22Rv1 (cell line): ENCODE measurements around the gene WFDC2.

Source experiments
- CTCF ChIP-seq: fragments of 450-650 bp; IDR thresholded peaks from 2 replicates; pipeline ENCODE4 v1.5.1; 2017; ENCODE audit warnings: mild to moderate bottlenecking
- ZFX ChIP-seq: fragments of 450-650 bp; IDR thresholded peaks from 2 replicates; pipeline ENCODE4 v1.6.1; 2017; ENCODE audit warnings: antibody characterized with exemption, borderline replicate concordance

GRCh38 chr20:45462711-45463509 lies 6.6 kb upstream of the WFDC2 start:
- TF ChIP-seq CTCF, result no peak
- no peak for TF ChIP-seq ZFX
